Measurements from ENCODE around the gene LSR. TPM values are rescaled to one million over a fixed set of nuclear protein-coding genes. Genes with fewer than 3 reads are reported as not detected.

The LSR gene
- total and polyA plus RNA-seq, 2 experiments from 2014 or later, result 116 to 212 TPM

DNA sequence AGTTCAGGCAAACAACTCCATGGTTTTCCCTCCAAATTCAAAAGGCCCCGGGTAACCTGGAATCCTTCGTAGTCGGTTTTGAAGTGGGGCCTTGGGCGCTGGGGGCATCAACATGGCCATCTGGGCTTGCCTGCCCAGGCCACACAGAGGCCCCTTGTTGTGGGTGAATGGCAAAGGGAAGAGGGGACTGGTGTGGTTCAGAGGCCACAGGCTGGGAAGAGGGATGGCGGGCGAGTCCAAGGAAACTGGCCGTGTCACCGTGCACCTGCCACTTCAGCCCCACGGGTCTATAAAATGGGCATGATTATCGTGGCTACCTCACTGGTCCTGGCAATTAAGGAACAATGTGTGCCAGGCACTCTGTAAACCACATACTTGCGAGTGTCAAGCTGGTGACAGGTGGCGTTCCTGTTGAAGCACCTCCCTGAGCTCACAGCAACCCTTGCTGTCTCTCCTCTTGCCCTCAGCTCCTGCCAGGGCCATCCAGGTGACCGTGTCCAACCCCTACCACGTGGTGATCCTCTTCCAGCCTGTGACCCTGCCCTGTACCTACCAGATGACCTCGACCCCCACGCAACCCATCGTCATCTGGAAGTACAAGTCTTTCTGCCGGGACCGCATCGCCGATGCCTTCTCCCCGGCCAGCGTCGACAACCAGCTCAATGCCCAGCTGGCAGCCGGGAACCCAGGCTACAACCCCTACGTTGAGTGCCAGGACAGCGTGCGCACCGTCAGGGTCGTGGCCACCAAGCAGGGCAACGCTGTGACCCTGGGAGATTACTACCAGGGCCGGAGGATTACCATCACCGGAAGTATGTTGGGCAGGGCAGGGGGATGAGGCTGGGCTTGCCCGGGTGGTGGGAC lies 1.3 kb downstream of the LSR start:
- peak overlapping the region; percentile 83 for H3K4me3 ChIP-seq
- peaks cover 4% of the 10 kb centered on the region; the same call in 1 of the 3 replicates for H3K9me3 Mint-ChIP-seq
- ATAC-seq (no peak), DNase-seq (ENCODE audit: low spot score) (no peak)
- 0 out of 2 replicates have a peak overlapping the region, but pooled peaks have one; percentile 61 for H3K27ac Mint-ChIP-seq
- H2AFZ ChIP-seq, result no peak overlapping the region
- H3K27ac ChIP-seq (ENCODE audit: low read depth), result no peak overlapping the region
- H3K27me3 Mint-ChIP-seq (ENCODE audit: insufficient read depth, low read depth, poor library complexity), result peaks cover 25% of the 10 kb centered on the region
- H3F3A ChIP-seq (replicated peaks; ENCODE audit: low read depth), result no peaks in the 10 kb centered on the region
- H3K9me2 ChIP-seq (ENCODE audit: insufficient read depth), result no peaks in the 10 kb centered on the region
- H3K4me1 Mint-ChIP-seq, result peaks cover 35% of the 10 kb centered on the region
- H3K4me1 ChIP-seq (ENCODE audit: insufficient read depth), result peaks cover 12% of the 10 kb centered on the region
- peaks cover 40% of the 10 kb centered on the region for H4K20me1 ChIP-seq (replicated peaks; ENCODE audit: insufficient read depth)
- H3K36me3 Mint-ChIP-seq (ENCODE audit: low read depth), result peaks cover 63% of the 10 kb centered on the region
- H3K27me3 ChIP-seq (ENCODE audit: insufficient read depth), result no peaks in the 10 kb centered on the region
- H3K36me3 ChIP-seq (ENCODE audit: insufficient read depth), result peaks cover 22% of the 10 kb centered on the region
- TF ChIP-seq NANOG (IDR thresholded peaks at IDR 0.05; ENCODE audit: borderline replicate concordance) (no peak), EZH2 (IDR thresholded peaks at IDR 0.05; ENCODE audit: low read depth, unreplicated experiment) (no peak), STAT1 (IDR thresholded peaks at IDR 0.05; ENCODE audit: unreplicated experiment) (no peak), POLR2AphosphoS5 (IDR thresholded peaks at IDR 0.05; ENCODE audit: low read depth) (no peak), ZNF462 (CRISPR knock-in tag; IDR thresholded peaks at IDR 0.05) (no peak), ZNF331 (CRISPR knock-in tag; IDR thresholded peaks at IDR 0.05; ENCODE audit: low read depth) (no peak), CREB1 (CRISPR knock-in tag; IDR thresholded peaks at IDR 0.05; ENCODE audit: low read depth) (no peak), ZNF114 (CRISPR knock-in tag; IDR thresholded peaks at IDR 0.05) (no peak), JUNB (IDR thresholded peaks at IDR 0.05; ENCODE audit: unreplicated experiment) (no peak), EZH2phosphoT487 (IDR thresholded peaks at IDR 0.05; ENCODE audit: unreplicated experiment) (no peak)
- TF ChIP-seq, protein P1, sequence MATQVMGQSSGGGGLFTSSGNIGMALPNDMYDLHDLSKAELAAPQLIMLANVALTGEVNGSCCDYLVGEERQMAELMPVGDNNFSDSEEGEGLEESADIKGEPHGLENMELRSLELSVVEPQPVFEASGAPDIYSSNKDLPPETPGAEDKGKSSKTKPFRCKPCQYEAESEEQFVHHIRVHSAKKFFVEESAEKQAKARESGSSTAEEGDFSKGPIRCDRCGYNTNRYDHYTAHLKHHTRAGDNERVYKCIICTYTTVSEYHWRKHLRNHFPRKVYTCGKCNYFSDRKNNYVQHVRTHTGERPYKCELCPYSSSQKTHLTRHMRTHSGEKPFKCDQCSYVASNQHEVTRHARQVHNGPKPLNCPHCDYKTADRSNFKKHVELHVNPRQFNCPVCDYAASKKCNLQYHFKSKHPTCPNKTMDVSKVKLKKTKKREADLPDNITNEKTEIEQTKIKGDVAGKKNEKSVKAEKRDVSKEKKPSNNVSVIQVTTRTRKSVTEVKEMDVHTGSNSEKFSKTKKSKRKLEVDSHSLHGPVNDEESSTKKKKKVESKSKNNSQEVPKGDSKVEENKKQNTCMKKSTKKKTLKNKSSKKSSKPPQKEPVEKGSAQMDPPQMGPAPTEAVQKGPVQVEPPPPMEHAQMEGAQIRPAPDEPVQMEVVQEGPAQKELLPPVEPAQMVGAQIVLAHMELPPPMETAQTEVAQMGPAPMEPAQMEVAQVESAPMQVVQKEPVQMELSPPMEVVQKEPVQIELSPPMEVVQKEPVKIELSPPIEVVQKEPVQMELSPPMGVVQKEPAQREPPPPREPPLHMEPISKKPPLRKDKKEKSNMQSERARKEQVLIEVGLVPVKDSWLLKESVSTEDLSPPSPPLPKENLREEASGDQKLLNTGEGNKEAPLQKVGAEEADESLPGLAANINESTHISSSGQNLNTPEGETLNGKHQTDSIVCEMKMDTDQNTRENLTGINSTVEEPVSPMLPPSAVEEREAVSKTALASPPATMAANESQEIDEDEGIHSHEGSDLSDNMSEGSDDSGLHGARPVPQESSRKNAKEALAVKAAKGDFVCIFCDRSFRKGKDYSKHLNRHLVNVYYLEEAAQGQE (IDR thresholded peaks at IDR 0.05; ENCODE audit: unreplicated experiment), result no peak
- TF ChIP-seq, protein P2, sequence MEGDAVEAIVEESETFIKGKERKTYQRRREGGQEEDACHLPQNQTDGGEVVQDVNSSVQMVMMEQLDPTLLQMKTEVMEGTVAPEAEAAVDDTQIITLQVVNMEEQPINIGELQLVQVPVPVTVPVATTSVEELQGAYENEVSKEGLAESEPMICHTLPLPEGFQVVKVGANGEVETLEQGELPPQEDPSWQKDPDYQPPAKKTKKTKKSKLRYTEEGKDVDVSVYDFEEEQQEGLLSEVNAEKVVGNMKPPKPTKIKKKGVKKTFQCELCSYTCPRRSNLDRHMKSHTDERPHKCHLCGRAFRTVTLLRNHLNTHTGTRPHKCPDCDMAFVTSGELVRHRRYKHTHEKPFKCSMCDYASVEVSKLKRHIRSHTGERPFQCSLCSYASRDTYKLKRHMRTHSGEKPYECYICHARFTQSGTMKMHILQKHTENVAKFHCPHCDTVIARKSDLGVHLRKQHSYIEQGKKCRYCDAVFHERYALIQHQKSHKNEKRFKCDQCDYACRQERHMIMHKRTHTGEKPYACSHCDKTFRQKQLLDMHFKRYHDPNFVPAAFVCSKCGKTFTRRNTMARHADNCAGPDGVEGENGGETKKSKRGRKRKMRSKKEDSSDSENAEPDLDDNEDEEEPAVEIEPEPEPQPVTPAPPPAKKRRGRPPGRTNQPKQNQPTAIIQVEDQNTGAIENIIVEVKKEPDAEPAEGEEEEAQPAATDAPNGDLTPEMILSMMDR (conservative IDR thresholded peaks at IDR 0.05; ENCODE audit: low read depth in 2 of 2), result no peak
- TF ChIP-seq, protein P3, sequence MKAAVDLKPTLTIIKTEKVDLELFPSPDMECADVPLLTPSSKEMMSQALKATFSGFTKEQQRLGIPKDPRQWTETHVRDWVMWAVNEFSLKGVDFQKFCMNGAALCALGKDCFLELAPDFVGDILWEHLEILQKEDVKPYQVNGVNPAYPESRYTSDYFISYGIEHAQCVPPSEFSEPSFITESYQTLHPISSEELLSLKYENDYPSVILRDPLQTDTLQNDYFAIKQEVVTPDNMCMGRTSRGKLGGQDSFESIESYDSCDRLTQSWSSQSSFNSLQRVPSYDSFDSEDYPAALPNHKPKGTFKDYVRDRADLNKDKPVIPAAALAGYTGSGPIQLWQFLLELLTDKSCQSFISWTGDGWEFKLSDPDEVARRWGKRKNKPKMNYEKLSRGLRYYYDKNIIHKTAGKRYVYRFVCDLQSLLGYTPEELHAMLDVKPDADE (IDR thresholded peaks at IDR 0.05), result no peak
- H3K79me2 ChIP-seq (replicated peaks; ENCODE audit: insufficient read depth), result peaks cover 55% of the 10 kb centered on the region
- H3K4me3 Mint-ChIP-seq, result peak overlapping the region; percentile 95
- peak overlapping the region; percentile 93 for H3K4me2 ChIP-seq
